Jurkat, Clone E6-1 (cell line): ENCODE data around the gene TYSND1. TPM values are rescaled to one million over a fixed set of nuclear protein-coding genes. Genes with fewer than 3 reads are reported as not detected.
"Not testable (repeated sequence)": the region's sequence is repeated elsewhere in the genome, so short reads cannot be mapped to it uniquely, and the experiment has no call there.

Experiments
- DNase-seq: peaks from one replicate; pipeline ENCODE4 v3.0.0-alpha.2; 2011; ENCODE audit warnings: low read depth, low spot score
- H3K4me3 ChIP-seq: 2 replicates; pipeline ENCODE4 v1.5.1; 2011; ENCODE audit warnings: mild to moderate bottlenecking, low read length, control low read depth, moderate library complexity
- polyA plus RNA-seq: library from polyadenylated mRNA; unstranded; fragments of >200 nt; gene quantifications from one replicate; pipeline ENCODE4 v1.2.1, GENCODE V29; 2012; ENCODE audit warnings: missing spikeins; ENCODE audit not compliant: insufficient read length, insufficient read depth

Gene TYSND1, protein sequence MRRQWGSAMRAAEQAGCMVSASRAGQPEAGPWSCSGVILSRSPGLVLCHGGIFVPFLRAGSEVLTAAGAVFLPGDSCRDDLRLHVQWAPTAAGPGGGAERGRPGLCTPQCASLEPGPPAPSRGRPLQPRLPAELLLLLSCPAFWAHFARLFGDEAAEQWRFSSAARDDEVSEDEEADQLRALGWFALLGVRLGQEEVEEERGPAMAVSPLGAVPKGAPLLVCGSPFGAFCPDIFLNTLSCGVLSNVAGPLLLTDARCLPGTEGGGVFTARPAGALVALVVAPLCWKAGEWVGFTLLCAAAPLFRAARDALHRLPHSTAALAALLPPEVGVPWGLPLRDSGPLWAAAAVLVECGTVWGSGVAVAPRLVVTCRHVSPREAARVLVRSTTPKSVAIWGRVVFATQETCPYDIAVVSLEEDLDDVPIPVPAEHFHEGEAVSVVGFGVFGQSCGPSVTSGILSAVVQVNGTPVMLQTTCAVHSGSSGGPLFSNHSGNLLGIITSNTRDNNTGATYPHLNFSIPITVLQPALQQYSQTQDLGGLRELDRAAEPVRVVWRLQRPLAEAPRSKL
- 16.7 TPM for polyA plus RNA-seq

DNA sequence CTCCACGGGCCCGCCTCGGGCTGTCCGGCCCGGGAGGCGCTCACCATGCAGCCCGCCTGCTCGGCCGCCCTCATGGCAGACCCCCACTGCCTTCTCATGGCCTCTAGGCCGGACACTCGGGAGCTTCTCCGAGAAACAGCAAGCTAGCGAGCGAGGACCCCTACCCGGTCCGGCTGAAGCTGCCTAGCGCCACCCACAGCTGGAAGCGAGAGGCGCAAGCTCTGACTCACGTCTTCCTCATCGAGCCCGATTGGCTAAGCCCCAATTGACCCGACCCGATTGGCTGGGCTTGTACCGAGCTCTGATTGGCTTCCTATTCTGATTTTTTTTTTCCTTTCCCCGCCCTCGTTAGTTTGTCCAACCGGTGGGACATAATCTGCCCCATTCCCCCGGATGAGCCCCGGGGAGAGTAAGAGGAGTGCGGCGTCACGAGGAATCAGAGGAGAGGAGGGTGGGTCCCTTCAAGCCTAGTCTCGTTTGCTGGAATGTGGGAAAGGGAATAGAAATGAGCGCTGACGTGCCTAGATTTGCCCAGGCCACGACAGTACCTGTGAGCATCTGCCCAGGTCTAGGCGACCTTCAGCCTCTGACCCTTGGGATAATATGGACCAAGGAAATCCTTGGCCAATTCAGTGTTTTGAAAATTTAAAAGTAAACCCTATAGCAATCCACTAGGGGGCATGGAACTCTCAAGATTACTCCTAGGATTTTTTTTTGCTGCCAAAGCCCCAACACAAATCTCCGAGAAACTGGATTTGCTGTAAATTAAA lies at the start of gene TYSND1:
TSS of gene TYSND1 (minus strand) at position 212 of the 770 bp plus-strand sequence. CDS start at position 98, 114 bp downstream.
- H3K4me3 ChIP-seq: peak within 1 kb of the TSS; percentile 75
- peak; percentile 97 for DNase-seq

DNA sequence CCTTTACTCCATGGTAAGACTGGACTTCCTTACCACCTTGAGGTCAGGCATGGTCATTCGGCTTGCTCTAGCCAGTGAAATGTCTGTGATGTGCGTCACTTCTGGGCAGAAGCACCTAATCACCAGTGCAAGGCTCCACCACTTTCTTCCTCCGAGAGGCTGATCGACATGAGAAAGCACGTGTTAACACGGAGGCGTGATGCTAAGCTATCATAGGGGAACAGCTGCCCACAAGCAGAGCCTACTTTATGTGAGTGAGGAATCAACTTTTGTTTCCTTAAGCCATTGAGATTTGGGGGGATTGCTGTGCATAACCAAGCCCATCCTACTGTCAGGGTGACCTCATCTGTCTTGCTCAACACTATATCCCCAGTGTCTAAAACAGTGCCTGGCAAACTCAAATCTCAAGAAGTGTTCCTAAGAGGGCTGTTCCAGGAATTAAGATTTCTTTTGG lies 46.9 kb upstream of the TYSND1 start:
- DNase-seq: no peak
- no peak overlapping the region for H3K4me3 ChIP-seq

DNA sequence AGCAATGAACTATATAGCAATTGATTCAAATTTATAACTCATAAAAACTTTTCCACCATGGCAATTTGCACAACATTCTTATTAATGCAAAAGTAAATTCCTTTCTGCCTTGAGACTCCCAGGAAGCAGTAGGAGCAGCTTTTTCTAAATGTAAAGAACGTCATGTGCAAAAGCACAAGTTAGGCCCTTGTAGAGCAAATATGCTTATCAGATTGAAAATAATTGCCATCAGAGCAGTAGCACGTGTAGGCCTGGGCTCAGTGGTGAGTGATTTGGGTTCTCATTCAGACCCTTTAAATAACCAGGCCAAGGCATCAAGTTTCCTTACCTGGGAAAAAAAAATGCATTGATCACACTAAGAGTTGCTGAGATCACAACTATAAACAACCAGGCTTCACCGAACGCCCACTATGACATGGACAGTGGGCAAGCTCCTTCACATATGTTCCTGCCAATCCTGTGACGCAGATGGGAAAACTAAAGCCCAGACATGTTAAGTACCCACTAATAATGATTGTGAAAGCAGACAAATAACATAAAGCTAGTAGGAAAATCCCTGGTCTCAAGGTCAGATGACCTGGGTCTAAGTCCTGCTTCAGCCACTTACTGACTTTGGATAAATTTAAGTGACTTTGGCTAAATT lies 45.9 kb upstream of the TYSND1 start:
- no peak for DNase-seq
- H3K4me3 ChIP-seq: no peak overlapping the region

DNA sequence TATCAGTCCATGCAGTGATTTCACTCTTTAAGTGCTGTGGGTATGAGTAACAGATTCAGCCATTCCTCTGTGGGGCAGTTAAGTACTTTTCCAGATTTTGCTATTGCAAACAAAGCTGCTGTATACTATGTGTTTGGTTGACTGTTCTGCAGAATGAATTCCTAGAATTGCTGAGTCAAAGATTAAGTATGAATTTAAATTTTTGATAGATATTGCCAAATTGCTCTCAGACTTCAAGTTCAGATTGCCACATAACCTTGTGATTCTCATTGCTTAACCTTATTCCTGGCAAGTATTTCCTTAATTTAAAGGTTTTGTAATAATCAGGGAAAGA lies 45.4 kb upstream of the TYSND1 start:
- no peak for DNase-seq
- H3K4me3 ChIP-seq: no peak overlapping the region

DNA sequence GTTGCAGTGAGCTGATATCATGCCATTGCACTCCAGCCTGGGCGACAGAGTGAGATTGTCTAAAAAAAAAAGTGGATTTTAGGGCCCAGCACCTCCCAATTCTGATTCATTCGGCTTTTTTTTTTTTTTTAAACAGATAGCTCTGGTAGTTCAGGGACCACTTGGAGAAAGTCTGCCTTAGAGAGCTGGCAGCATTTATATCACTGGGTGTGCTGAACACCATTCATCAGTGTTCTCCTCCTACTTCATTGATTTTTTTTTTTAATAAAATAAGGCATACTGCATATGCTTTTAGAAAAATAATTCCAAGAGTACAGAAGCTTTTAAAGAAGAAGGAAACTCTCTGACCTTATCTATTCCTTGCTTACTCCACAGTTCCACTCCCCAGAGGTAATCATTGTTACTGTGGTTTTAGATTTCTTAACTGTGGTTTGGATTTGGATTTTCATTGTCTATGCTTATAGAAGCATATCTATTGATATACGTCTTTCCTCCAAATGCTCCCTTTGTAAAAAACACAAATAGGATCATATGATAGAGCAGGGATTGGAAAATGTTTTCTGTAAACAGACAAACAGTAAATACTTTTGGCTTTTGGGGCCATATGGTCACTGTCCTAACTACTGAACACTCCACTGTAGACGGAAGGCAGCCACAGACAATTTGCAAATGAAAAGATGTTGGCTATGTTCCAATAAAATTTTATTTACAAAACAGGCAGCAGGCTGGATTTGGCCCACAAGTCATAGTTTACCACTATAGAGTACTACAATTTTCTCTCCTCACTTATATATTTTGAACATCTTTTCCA lies 44.9 kb upstream of the TYSND1 start:
- no peak for DNase-seq
- H3K4me3 ChIP-seq: no peak overlapping the region

DNA sequence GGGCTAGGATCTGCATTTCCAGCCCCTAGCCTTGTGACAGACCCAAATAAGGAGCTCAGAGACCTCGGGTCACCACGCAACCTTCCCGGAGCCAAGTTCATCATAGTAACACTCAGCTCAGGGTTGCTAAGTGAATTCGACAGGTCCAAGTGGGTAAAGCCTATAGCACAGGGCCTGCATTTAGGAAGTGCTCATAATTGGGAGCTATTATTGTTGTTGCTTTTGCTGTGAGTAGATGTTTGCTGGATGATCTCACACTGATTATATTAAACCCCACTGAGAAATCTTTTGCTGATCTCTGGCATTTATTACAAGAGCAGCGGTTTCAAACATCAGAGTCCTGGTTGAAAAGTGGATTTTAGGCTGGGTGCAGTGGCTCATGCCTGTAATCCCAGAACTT lies 44.1 kb upstream of the TYSND1 start:
- DNase-seq: no peak
- H3K4me3 ChIP-seq: no peak overlapping the region

DNA sequence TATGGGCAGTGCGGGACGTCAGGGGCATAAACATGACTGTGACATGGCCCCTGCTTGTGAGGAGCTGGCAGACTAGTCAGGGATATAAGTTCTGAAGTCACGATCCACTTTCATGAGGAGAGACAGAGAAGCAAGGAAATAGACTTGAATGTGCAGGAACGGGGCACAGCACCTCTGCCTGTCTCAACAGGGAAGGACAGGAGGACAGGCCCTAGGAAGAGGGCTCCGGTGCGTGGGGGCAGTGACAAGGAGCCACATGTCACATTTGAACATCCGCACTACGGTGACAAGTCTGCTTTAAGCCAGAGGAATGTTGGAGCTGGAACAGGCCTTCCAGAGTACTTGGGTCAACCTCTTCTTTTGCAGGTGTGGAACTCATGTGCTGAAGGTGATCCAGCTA lies 43.6 kb upstream of the TYSND1 start:
- no peak overlapping the region for H3K4me3 ChIP-seq
- no peak for DNase-seq

DNA sequence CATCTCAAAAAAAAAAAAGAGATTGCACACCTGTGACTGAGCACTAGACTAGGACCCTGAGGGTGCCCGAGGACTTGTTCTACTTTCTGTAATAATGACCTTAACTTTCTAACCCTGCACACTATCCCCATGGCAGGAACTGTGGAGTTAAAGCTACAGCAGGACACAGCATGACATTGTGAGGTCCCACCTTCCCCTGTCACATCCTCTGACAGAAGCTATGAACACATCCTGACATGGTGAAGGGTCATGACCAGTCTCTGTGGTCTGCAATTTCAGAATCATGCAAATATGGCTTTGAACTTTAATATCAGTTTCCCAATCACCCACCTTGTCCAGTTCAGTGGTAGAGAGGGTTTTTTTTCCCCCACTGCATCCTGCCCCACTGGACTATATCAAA lies 42.3 kb upstream of the TYSND1 start:
- no peak for DNase-seq
- no peak overlapping the region for H3K4me3 ChIP-seq

DNA sequence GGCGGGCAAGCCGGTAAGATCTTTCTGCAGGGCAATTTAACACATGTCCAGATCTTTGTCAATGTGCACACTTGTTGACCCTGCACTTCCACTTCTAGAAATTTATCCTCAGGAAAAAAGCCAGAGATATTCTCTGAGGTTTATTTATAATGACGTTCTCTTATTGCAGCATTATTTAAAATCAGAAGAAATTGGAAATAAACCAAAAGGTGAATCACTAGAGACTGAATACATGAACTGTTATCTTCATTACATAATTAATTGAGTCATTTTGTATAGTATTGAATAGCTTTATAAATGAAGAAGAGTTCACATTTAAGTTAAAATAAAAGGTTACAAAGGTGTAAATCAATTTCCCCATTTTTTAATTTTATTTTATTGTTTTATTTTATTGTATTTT lies 40.1 kb upstream of the TYSND1 start:
- no peak overlapping the region for H3K4me3 ChIP-seq
- DNase-seq: no peak

DNA sequence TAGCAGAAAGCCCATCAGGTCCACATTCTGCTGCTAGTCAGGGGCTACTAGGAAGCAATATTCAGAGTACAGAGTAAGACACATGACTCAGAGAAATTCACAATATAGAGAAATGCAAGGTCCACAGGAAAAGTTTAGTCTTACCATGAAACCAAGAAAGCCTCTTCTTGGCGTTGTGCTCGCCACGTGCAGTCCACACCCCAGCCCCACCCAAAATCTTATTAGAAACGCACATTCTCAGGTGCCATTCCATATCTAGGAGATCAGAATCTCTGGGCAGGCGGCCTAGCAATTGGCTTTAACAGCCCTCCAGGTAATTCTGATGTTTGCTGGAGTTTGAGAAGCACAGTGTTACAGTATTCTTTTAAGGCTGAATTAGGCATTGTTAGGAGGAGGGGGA lies 39.6 kb upstream of the TYSND1 start:
- no peak for DNase-seq
- H3K4me3 ChIP-seq: no peak overlapping the region

DNA sequence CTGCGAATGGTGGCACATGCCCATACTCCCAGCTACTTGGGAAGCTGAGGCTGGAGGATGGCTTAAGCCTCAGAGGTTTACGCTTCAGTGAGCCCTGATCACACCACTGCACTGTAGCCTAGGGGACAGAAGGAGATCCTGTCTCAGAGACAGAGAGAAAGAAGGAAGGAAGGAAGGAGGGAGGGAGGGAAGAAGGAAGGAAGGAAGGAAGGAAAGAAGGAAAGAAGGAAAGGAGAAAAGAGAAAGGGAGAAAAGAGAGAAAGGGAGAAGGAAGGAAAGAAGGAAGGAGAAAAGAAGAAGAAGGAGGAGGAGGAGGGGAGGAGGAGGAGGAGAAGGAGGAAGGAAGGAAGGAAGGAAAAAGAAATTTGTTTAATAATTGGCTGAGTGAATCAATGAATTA lies 36.8 kb upstream of the TYSND1 start:
- DNase-seq: no peak
- H3K4me3 ChIP-seq: no peak overlapping the region

DNA sequence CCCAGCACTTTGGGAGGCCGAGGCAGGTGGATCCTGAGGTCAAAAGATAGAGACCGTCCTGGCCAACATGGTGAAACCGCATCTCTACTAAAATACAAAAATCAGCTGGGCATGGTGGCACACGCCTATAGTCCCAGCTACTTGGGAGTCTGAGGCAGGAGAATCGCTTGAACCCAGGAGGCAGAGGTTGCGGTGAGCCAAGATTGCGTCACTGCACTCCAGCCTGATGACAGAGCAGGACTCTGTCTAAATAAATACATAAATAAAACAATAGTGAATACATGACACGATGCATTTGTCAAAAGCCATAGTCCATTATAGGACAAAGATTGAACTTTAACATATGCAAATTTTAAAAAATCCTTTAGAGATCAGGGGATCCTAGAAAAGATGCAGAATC lies 32.7 kb upstream of the TYSND1 start:
- DNase-seq, H3K4me3 ChIP-seq: not testable (repeated sequence)

DNA sequence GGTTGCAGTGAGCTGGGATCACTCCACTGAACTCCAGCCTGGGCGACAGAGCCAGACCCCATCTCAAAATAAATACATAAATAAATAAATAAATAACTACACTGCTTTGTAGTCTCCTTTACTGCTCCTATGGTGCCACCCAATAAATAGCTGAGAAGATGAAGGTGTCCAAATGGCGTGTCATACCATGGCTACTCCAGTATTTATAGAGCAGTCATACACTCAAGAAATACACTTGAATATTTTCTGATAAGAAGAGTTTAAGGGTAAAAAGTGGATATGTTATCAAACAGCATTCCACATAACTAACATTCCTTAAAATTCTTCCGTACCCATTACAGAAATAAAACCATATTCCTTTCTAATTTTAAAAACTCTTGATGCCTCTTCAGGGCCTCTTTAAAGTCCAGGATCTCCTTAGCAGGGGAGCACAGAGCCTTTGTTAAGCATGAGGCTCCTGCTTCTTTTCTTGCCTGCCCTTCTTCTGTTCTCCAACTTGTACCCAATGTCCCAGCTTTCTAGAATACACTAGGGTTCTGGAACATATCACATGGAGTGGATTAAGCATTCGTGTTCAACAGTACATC lies 31.7 kb upstream of the TYSND1 start:
- DNase-seq: no peak
- no peak overlapping the region for H3K4me3 ChIP-seq

DNA sequence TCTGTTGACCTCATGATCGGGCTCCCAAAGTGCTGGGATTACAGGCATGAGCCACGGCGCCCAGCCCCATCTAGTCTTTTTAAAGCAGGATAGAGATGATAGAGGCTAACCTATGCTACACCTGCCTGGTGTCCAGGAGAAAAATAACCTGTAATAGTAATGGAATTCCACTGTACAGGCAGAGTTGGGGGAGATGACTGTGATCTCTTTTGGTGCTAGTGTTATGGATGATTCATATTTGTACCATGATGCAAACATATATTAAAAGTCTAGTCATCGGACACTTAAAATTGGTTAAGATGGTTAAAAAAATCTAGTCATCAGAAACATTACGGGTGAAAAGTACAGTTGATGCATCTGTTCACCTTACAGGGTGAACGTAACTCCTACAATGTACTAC lies 29.9 kb upstream of the TYSND1 start:
- H3K4me3 ChIP-seq: no peak overlapping the region
- DNase-seq: no peak

DNA sequence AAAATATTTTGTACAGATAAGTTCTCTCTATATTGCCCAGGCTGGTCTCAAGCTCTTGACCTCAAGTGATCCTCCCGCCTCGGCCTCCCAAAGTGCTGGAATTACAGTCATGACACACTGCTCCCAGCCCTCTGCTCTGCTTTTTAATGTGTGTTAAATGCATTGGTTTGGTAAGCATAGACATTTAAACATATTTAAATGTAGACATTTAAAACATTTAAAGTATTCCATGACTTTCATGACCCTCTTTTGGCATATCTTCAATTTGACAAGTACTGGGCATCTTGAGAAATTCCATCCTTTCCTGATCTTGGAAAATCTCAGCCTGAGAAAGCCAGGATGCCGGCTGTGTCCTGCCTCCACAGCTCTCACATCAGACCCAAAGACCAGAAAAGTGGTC lies 29.0 kb upstream of the TYSND1 start:
- no peak for DNase-seq
- H3K4me3 ChIP-seq: no peak overlapping the region

DNA sequence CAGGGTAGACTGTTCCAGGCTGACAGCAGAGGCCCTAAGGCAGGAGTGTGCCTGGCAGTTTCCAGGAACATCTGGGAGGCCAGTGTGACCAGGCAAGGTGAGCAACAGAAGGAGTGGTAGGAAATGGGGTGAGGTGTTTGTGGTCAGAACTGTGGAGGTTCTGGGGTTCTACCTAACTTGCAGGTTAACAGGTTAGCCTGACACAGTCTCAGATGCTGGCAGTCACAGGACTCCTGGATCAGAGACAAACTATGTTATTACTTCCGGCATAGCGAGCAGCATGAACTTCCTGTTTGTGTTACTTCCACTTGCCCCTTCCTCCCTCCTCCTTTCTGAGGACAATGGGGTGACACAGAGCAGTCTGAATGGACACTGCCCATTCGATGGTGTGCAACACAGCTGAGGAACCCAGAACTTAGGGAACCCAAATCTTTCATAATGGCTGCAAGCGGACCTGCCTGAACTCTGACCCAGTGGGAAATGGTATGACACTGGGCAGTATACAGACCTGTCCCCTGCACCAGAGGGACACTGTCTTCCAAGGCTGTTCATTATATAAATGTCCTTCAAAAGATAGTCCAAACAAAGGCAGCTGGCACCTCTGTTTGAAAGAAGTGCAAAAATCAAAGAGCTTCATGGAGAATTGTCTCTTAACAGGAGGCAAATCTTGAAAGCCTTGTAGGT lies 27.7 kb upstream of the TYSND1 start:
- peak; percentile 39 for DNase-seq
- no peak overlapping the region for H3K4me3 ChIP-seq

DNA sequence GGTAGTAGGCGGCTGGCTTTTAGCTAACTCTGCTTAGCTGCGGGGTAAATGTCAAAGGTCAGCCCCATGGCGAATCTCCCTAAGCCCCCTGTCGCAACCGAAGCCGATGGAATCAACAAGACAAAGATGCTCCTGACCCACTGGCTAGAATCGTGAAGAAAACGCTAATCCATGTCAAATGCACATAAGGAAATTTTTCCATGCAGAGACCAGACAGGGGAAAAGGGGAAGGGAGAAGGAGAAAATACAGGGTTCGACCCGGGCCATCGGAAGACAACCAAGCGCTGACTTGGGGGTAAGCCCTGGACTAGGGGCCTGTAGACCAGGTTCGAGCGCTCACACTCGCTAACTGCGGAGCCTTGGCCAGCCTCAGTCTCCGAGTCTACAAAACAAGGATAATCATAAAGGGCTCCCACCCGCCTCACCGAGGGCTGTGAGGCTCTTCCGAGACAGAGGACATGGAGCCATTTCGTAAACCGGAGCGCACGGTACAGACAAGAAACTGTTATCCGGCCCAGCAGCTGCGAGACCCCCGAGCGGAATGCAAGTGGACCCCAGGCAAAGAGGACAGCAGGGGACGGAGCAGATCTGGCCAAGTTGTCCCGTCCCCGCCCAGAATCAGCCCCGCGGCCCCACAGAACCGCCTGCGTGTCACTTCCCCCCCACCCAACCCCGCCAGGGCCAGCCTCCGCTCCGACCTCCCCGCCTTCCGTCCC lies 23.3 kb upstream of the TYSND1 start:
- peak overlapping the region; percentile 75 for H3K4me3 ChIP-seq
- no peak for DNase-seq
